SKM-1 treated with dmso at 0.1 percent for 144 hours (cell line): Measurements from ENCODE around the gene MRPL14.
"Not testable (repeated sequence)": the region's sequence is repeated elsewhere in the genome, so short reads cannot be mapped to it uniquely, and the experiment has no call there.

Source experiments
- DNase-seq: peaks from one replicate; lab custom pipeline; 2025; ENCODE audit not compliant: unreplicated experiment; lab: John Stamatoyannopoulos, UW

The MRPL14 gene

DNA sequence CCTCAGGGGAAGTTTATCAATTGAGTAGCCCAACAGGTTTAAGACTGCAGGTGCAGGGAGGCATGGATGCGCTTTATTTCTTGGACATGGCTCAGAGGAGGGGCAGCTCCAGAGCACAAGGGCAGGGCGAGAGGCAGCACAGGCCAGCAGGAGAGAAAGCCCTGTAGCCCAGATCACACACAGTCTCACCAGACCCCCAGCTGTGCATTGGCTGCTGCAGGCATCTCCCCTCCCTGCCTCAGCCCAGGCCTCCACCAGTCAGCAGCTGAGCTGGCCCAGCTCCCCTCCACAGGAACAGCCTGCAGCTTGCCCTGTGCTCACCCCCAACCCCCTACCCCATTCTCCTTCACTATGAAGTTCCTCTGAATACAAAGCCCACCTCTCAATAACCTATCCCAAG is 24.7 kb downstream of the MRPL14 start:
- no peak for DNase-seq

DNA sequence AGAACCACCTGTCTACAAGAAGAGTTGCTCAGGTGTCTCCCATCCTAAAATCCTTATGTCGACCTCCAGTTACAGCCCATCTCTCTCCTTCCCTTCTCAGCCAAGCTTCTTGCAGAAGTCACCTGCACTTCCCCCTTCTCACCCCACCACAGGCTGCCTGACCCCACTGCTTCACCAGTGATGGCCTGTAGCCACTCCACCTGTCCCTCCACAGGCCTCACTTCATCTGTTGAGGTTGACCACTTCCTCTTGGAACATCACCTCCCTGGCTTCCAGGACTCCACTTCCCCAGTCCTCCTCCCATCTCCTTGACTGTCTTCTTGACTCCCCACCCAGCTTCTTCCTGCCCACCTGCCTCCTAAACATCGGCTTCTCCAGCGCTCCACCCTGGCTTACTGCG is 25.4 kb downstream of the MRPL14 start:
- no peak for DNase-seq

DNA sequence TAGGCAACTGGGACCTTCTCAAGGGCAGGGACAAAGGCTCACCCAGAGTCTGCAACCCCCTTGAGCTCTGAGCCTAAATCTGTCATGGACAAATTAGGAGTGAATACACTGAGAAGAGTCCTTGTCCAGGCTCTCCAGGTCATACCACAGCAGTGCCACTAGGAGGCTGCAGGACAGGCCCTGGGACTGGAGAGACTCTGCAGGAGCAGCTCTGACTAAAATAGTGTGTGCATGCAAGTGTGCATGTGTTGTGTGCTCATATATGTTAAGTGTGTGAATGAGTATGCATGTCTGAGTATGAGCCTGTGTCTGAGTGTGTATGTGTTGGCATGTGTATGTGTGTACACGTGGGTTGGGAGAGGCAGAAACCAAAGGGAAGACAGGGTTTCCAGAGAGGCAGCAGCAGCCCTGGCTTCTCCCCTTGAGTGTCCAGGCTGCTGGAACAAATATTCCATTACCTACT is 27.1 kb downstream of the MRPL14 start:
- DNase-seq, result peak; percentile 38

DNA sequence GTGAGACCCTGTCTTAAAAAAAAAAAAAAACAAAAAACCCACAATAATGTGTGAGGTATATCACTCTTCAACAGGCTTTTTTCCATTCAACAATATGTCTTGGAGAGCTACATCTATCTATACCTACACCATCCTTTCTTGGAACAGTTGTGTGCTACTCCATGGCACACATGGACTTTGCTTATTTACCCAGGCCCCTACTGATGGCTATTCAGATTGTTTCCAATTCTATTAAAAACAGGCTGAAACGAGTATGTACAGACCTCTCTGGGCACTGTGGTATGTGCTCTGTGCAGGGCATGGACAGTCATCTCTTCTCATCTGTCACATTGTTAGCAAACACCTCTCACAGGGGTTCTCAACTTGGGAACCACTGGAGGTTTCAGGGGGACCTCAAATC is 28.1 kb downstream of the MRPL14 start:
- no peak for DNase-seq

DNA sequence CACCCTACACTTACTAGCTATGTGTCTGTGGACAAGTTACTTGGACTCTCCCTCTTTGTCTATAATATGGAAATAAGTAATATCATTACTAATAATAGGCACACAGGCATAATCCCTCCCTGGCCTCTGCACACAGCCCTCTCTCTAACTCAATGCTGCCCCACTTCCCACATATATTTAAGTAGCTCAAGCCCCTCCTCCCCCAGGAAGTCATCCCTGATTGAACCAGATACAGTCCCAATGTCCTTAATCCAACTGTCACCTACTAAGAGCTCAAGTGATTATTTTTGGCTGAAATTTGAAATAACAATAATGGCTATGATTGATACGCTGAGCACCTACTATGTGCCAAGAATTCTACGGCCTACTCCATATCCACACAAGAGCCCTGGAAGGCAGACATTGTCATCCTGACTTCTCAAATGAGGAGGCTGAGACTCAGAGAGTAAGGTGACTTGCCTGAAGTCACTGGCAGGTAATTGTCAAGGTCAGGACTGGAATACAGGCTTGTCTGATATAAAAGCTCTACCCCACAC is 29.4 kb downstream of the MRPL14 start:
- no peak for DNase-seq

DNA sequence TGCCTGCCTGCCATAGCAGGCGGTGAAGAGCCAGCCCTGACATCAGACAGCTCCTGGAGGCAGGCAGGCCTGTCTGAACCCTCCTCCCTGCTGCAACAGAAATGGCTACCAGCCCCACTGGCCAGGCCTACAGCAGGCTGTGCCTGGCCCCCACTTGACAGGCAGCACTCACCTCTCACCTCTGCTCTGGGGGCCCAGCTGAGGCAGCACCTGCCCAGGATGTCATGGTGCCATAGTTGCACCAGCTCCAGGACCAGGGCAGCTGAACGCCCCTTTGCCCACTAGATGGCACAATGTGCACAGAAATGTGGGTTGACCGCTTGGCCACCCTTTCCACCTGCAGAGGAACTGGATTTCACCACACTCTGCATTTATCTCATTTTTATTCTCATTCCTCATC is 30.6 kb downstream of the MRPL14 start:
- DNase-seq, result peak; percentile 70

DNA sequence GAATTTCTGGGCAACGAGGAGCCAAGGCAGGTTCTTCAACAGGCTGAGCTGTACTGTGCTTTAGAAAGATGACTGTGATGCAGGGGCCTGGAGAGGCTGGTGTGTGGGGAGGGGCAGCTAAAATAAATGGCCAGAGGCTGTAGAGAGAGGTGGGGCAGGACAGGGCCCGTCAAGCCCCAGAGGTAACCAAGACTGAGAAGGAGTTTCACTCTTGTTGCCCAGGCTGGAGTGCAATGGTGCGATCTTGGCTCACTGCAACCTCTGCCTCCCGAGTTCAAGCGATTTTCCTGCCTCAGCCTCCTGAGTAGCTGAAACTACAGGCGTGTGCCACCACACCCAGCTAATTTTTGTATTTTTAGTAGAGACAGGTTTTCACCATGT is 32.0 kb downstream of the MRPL14 start:
- not testable (repeated sequence) for DNase-seq

DNA sequence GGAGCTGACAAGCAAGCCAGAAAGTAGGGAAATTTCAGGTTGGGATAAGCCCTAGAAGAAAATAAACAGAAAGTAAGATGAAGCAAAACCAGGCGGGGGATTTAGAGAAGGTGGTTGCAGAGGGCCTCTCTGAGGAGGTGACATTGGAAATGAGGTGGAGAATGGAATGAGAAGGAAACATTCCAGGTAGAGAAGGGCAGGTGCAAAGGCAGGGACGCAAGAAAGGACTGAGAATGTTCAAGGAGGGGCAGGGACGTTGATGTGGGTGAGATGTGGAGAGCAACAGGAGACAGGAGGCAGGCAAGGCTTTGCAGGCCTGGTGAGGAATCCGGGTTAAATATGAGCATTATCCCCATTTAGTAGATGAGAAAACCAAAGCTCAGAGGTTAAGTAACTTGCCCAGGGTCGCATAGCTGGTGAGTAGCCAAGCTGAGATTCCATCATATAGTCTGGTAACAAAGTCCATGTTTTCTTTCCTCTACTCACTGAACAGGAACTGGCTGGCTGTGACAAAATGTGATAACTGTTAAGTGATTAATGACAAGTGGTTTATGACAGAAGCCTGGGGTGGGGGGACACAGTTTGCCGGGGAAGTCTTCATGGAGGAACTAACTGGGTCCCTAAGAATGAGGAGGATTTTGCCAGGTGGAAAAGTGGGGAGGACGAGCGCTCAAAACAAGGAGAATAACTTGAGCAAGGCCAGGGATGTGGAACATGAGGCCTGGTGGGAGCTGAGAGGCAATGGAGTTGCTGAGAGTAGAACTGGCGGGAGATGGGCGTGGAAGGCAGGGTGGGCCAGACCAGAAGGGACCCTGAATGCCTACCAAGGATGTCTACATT is 32.6 kb downstream of the MRPL14 start:
- DNase-seq, result no peak

DNA sequence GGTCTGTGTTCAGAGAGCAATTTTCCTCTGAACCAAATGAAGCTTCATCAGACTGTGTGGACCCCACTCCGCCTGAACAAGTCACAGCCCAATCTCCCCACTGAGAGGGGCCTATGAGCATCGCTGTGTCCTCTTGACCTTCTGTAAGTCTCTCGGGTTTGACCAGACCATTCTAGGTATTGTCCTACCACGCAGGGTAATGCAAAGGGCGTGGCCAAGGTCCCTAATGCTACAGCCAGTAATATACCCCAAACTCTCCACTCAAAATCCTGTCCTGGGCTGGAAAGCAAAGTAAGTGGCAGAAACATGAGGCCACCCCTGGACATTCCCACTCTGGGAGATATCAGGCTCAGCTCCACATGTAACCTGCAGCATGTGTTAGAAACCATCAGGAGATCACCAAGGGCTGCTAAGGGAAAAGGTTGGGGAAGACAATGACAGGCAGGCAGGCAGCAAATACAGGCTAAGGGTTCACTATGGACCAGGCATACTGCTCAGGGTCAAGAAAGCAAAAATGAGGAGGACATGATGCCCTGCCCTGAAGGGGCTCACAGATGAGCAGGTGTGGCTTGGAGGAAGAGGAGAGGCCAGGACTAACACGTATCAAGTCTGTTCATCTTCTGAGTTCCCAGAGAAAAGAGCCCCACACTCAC is 33.4 kb downstream of the MRPL14 start:
- DNase-seq, result no peak

DNA sequence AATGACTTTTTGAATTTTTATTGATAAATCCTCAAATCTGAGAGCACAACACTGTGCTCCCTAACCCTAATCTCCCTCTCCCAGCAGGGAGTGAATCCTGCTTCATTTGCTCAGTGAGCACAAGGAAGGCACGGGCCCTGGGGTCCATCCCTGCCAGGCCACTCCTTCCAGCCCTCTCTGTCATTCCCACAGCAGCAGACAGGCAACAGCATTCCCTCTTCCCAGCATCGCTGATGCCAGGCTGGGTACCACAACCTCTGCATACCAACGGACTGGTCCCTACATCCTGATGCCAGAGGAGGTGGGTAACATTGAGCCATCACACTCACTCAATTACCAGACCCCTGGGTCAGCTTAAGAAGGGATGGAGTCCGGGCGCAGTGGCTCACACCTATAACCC is 34.2 kb downstream of the MRPL14 start:
- no peak for DNase-seq

DNA sequence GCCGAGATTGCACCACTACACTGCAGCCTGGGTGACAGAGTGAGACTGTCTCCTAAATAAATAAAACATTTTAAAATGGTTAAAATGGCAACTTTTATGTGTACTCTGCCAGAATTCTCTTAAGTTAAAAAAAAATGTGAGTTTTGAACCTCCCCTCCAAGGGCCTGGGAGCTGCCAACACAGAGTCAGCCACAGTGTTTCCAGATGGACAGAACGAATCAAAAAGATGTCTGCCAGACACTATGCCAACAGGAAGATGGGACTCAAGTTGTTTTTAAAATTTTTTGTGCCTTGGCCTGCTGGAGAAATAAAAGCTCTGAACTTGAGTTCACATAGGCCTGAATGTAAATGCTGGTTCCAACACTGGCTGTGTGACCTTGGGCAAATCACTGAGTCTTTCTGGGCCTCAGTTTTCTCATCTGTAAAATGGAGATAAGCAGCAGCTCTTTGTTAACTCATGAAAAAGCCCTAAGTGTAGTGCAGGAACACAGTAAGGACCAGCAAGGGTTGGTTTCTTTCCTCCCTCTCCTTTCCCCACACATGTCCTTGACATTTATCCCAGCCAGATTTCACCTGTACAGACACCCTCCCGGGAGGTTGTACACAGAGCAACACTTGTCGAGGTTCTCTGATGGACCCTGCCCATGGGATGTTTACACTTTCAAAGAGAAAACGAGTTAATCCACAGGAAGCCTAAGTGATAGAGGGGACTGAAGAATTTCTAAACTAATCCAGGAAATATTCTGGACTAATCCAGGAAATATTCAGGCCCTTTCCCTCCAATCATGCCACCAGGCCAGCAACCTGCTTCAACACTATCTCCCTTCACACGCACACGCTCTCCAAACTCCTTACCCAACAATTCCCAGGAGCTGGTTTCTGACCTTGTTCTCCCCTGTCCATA is 35.0 kb downstream of the MRPL14 start:
- DNase-seq, result no peak

DNA sequence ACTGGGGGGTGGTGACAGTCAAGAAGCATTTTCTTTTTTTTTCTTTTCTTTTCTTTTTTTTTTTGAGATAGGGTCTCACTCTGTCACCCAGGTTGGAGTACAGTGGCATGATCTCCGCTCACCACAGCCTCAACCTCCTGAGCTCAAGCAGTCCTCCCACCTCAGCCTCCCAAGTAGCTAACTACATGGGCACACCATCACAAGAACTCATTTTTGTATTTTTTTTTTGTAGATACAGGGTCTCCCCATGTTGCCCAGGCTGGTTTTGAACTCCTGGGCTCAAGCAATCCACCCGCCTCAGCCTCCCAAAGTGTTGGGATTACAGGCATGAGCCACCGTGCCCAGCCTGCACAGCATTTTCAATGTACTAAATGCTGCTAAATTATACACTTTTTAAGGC is 35.9 kb downstream of the MRPL14 start:
- DNase-seq, result not testable (repeated sequence)

DNA sequence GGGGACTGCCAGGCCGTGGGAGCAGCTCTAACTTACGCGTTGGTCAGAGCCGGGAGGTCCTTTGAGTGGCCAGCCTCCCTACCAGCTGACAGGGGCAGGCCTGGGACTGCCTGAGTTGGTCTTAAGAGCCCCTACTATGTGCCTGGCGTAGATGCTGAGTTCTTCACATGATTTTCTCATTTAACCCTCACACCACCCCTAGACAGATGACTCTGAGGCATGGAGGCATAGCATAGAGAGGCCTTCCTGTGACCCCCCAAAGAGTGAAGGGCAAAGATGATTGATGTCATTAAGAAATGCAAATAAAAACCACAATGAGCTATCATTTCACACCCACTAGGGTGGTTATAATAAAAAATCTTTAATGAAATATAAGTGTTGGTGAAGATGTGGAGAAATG is 36.8 kb downstream of the MRPL14 start:
- no peak for DNase-seq

DNA sequence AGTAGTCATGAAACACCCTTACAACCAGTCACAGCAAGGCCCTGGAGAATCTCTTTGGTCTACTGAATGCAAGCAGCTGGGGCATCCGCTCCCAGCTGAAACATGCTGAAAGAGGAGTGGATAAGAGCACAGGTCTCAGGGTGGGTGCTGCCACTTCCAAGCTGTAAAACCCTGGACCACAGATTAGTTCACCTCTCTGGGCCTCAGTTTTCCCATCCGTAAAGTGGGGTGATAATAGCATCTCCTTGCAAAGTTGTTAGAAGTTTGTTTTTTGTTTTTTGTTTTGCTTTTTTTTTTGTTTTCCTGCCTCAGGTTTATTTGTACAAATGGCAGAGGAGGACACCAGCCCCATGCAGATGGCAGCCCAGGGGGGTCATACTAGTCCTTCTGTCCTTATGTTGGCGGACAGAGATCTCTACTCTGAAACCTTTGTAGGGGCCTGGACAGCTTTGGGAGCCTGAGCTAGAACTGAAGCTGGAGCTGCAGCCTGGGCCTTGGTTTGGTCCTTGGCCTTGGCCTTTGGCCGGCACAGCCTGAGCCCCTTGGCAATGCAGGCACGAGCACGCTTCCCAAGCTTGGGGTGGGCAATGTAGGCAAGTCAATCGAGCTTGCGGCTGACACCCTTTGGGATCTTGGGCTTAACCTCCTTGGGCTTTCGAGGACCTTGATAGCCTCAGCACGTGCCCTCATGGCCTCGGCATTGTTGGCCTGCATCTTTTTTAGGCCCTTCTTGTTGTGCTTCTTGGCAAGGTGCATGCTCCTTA is 38.2 kb downstream of the MRPL14 start:
- no peak for DNase-seq

DNA sequence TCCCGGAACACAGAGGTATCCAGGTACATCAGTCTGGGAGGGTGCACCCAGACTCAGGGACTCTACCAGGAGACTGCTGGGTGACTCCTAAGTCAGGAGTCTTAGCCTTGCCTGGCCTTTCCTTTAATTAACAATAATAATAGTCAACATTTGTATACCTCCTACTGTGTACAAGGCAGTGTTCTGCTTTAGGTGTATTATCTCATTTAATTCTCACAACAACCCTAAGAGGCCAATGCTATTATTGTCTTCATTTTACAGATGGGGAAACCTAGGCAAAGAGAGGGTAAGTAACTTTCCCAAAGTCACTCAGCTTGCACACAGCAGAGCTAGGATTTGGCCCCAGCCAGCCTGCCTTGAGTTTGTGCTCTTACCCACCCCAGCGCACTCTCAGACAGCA is 39.6 kb downstream of the MRPL14 start:
- no peak for DNase-seq

DNA sequence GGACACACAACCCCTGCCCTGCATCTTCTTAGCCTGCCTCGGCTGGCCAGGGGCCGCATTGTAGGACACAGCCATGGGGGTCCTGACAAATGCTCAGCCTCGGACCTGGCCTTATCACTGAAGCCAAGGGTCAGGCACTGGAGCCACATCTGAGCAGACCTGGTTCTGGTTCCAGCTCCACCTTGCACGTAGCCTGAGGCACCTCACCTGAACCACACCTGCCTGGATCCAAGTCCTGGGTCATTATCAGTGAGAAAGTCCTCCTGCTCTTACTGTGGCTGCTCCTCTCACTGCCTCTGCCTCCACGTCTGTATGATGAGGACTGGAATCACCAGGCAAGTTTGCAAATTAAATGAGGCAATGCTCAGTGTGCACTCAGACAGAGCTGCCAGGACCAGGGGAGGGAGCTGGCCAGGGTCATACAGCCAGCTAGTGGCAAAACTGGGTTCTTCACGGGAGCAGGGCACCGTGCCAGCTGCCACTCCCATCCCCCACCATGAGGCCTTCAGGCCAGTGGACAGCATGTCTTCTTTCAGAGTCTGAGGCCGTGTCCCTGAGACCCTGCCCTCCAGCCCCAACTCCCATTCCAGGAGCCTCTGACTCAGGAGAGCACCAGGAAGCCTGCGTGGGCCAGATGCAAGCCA is 40.2 kb downstream of the MRPL14 start:
- DNase-seq, result no peak

DNA sequence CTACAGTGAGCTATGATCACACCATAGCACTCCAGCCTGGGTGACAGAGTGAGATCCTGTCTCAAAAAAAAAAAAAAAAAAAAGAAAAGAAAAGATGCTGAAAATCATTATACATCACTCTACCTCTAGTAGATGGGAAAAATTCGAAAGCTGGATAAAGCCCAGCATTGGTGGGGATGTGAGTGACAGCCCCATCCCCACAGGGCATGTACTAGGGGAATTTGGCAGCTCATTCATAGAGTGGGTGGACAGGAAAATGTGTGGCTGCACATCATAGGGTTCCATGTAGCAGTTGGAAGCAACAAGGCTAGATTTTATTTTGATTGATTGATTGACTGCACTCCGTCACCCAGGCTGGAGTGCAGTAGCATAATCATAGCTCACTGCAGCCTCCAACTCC is 42.0 kb downstream of the MRPL14 start:
- DNase-seq, result no peak

DNA sequence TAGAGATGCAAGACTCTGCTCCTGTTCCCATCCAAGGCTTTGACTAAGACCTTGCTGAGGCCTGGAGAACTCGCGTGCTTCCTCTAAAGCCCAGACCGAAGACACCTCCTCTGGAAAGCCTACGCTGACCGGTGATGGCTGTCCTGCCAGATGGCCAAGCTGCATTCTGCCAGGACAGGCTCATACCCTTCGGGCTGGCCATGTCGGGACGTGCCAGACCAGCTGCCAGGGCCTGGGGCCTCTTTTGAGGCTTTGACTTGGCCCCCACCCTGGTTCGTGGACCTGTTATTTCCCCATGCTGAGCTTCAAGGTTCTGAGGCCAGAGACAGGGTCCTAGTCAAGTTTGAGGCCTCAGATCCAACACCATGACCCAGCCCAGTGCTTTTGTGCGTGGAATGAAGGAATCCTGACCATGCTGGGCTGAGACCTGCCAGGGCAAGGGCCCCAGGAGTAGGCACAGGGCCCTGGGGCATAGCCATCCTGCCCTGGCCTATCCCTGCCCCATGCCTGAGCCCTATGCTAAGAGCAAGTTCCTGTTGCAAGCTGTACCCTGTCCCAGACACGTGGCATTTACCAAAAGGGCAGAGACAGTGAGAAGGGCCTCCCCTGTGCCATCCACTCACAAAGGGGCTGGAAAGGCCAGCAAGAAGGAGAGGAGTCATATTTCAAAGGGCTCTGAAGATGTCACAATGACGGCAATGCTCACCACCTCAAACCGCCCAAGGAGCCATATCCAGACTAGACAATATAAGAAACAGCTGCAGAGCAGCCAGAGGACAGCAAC is 42.8 kb downstream of the MRPL14 start:
- DNase-seq, result no peak

DNA sequence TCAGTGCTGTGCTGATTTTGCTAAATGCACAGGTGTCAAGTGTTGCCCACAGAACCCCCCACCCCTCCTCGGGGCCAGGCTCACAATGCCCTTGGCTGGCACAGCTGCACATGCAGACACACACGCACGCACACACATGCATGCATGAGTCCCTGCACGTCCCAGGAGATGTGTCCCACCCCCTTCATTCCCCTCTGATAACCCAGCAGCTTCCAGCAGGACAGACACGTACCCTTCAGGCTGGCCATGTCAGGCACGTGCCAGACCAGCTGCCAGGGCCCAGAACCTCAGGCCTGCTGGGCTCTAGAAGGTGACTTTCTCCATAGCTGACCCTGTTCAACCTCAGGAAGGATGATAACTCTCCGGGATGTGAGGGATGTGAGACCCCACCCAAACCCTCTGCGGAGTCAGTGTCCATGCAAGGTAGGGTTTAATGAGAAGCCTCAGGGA is 44.4 kb downstream of the MRPL14 start:
- no peak for DNase-seq
